ENCODE data around the gene PSG2. TPM values are rescaled to one million over a fixed set of nuclear protein-coding genes. Genes with fewer than 3 reads are reported as not detected.
"Not testable (repeated sequence)": the region's sequence is repeated elsewhere in the genome, so short reads cannot be mapped to it uniquely, and the experiment has no call there.

The PSG2 gene
- total and polyA plus RNA-seq, 5 experiments from 2014 or later = not detected

- peaks cover 0 to 29% (median 10%) of the 10 kb centered on the region in 3 donors for H3K36me3 Mint-ChIP-seq
- ATAC-seq = no peak
Measured at GRCh38 chr19:43105496-43105895, 23.0 kb upstream of the PSG2 start.

GRCh38 chr19:43104215-43104850 lies 21.8 kb upstream of the PSG2 start:
- Mint-ChIP-seq H3K9me3 (peaks cover 15 to 53% (median 32%) of the 10 kb centered on the region in 9 donors), H3K36me3 (peaks cover 0 to 29% (median 10%) of the 10 kb centered on the region in 3 donors), H3K27me3 (peaks cover 0 to 11% (median 8%) of the 10 kb centered on the region in 5 donors)
- H3K27ac Mint-ChIP-seq, POLR2A ChIA-PET, H3K4me1 Mint-ChIP-seq, H3K4me3 Mint-ChIP-seq, ATAC-seq, DNase-seq: not testable (repeated sequence)

More at GRCh38 chr19:43105496-43105895, 23.0 kb upstream of the PSG2 start:
- POLR2A ChIA-PET = no interaction called here
- Mint-ChIP-seq H3K4me1 (no peaks in the 10 kb centered on the region), H3K9me3 (peaks cover 15 to 59% (median 32%) of the 10 kb centered on the region in 9 donors), H3K27ac (no peak overlapping the region), H3K4me3 (no peak overlapping the region), H3K27me3 (peaks cover 0 to 11% (median 8%) of the 10 kb centered on the region in 5 donors)
- no peak for DNase-seq

- Mint-ChIP-seq H3K27me3 (peaks cover 1 to 11% (median 8%) of the 10 kb centered on the region in 5 donors), H3K4me1 (no peaks in the 10 kb centered on the region), H3K27ac (no peak overlapping the region), H3K36me3 (peaks cover 0 to 29% (median 10%) of the 10 kb centered on the region in 3 donors), H3K9me3 (peaks cover 15 to 52% (median 32%) of the 10 kb centered on the region in 9 donors), H3K4me3 (no peak overlapping the region)
- POLR2A ChIA-PET = no interaction called here
- DNase-seq (no peak), ATAC-seq (no peak)
Measured at GRCh38 chr19:43101950-43102349, 19.4 kb upstream of the PSG2 start.

- Mint-ChIP-seq H3K36me3 (peaks cover 0 to 11% (median 3%) of the 10 kb centered on the region in 3 donors), H3K9me3 (peaks cover 0 to 25% (median 12%) of the 10 kb centered on the region in 9 donors), H3K27me3 (peaks cover 6 to 19% (median 14%) of the 10 kb centered on the region in 5 donors)
- H3K4me3 Mint-ChIP-seq, ATAC-seq, POLR2A ChIA-PET, DNase-seq, H3K4me1 Mint-ChIP-seq, H3K27ac Mint-ChIP-seq: not testable (repeated sequence)
Measured at GRCh38 chr19:43098416-43098815, 15.9 kb upstream of the PSG2 start.

- H3K9me3 Mint-ChIP-seq, H3K36me3 Mint-ChIP-seq, POLR2A ChIA-PET, H3K4me1 Mint-ChIP-seq, H3K4me3 Mint-ChIP-seq, ATAC-seq, H3K27ac Mint-ChIP-seq: not testable (repeated sequence)
- peak in 2 of 10 donors; percentile 2 for DNase-seq
- peaks cover 18 to 55% (median 23%) of the 10 kb centered on the region in 5 donors for H3K27me3 Mint-ChIP-seq
Measured at GRCh38 chr19:43087702-43088340, 5.3 kb upstream of the PSG2 start.

- peaks cover 13 to 42% (median 24%) of the 10 kb centered on the region in 5 donors for H3K27me3 Mint-ChIP-seq
- ATAC-seq, H3K36me3 Mint-ChIP-seq, H3K4me1 Mint-ChIP-seq, DNase-seq, H3K9me3 Mint-ChIP-seq, POLR2A ChIA-PET, H3K4me3 Mint-ChIP-seq, H3K27ac Mint-ChIP-seq: not testable (repeated sequence)
Measured at GRCh38 chr19:43085796-43086530, 3.5 kb upstream of the PSG2 start.

- peaks cover 13 to 38% (median 24%) of the 10 kb centered on the region in 5 donors for H3K27me3 Mint-ChIP-seq
- DNase-seq, H3K9me3 Mint-ChIP-seq, ATAC-seq, H3K4me1 Mint-ChIP-seq, H3K27ac Mint-ChIP-seq, POLR2A ChIA-PET, H3K4me3 Mint-ChIP-seq, H3K36me3 Mint-ChIP-seq: not testable (repeated sequence)
Measured at GRCh38 chr19:43084196-43084832, 1.8 kb upstream of the PSG2 start.

- POLR2A ChIA-PET, H3K36me3 Mint-ChIP-seq, H3K4me3 Mint-ChIP-seq, H3K4me1 Mint-ChIP-seq, DNase-seq, ATAC-seq, H3K9me3 Mint-ChIP-seq: not testable (repeated sequence)
- peaks cover 9 to 38% (median 24%) of the 10 kb centered on the region in 5 donors for H3K27me3 Mint-ChIP-seq
- peak overlapping the region in 1 of 10 donors; percentile 69 for H3K27ac Mint-ChIP-seq
Measured at GRCh38 chr19:43083721-43084120, 1.2 kb upstream of the PSG2 start.

GRCh38 chr19:43078311-43078710 lies 4.2 kb downstream of the PSG2 start:
- no peaks in the 10 kb centered on the region for H3K9me3 Mint-ChIP-seq
- H3K4me3 Mint-ChIP-seq = no peak overlapping the region
- H3K4me1 Mint-ChIP-seq = peaks cover 0 to 2% (median 0%) of the 10 kb centered on the region in 4 donors
- DNase-seq = no peak
- H3K27me3 Mint-ChIP-seq = peaks cover 0 to 19% (median 7%) of the 10 kb centered on the region in 5 donors
- ATAC-seq = no peak
- H3K36me3 Mint-ChIP-seq = no peaks in the 10 kb centered on the region
- POLR2A ChIA-PET = no interaction called here
- H3K27ac Mint-ChIP-seq = no peak overlapping the region

- H3K27ac Mint-ChIP-seq, H3K4me3 Mint-ChIP-seq, H3K36me3 Mint-ChIP-seq, DNase-seq, ATAC-seq, H3K9me3 Mint-ChIP-seq, H3K4me1 Mint-ChIP-seq, POLR2A ChIA-PET: not testable (repeated sequence)
- peaks cover 0 to 14% (median 4%) of the 10 kb centered on the region in 5 donors for H3K27me3 Mint-ChIP-seq
Measured at GRCh38 chr19:43077881-43078280, 4.6 kb downstream of the PSG2 start.

- DNase-seq, POLR2A ChIA-PET, H3K4me1 Mint-ChIP-seq, H3K4me3 Mint-ChIP-seq, H3K27ac Mint-ChIP-seq, H3K36me3 Mint-ChIP-seq, ATAC-seq: not testable (repeated sequence)
- Mint-ChIP-seq H3K27me3 (peaks cover 10 to 67% (median 23%) of the 10 kb centered on the region in 5 donors), H3K9me3 (peaks cover 0 to 12% (median 4%) of the 10 kb centered on the region in 9 donors)
Measured at GRCh38 chr19:43062418-43062817, 20.1 kb downstream of the PSG2 start.

- not testable (repeated sequence) for H3K27ac Mint-ChIP-seq, H3K4me3 Mint-ChIP-seq
- peaks cover 0 to 17% (median 4%) of the 10 kb centered on the region in 3 donors for H3K36me3 Mint-ChIP-seq
Measured at GRCh38 chr19:43061326-43061725, 21.2 kb downstream of the PSG2 start.

More at GRCh38 chr19:43061326-43061725, 21.2 kb downstream of the PSG2 start:
- Mint-ChIP-seq H3K9me3 (peaks cover 0 to 22% (median 10%) of the 10 kb centered on the region in 9 donors), H3K27me3 (peaks cover 8 to 56% (median 14%) of the 10 kb centered on the region in 5 donors)
- POLR2A ChIA-PET, DNase-seq, ATAC-seq, H3K4me1 Mint-ChIP-seq: not testable (repeated sequence)
